HEK293 (cell line): ENCODE measurements around the gene RASSF8.

Experiments
- KLF16 ChIP-seq: fragments of 450-650 bp; formaldehyde crosslinking; IDR thresholded peaks from 2 replicates; pipeline ENCODE4 v1.5.1; 2017; ENCODE audit warnings: missing biosample characterization, missing genetic modification characterization
- KLF8 ChIP-seq: fragments of 450-650 bp; formaldehyde crosslinking; IDR thresholded peaks from 2 replicates; pipeline ENCODE4 v1.5.1; 2016; ENCODE audit warnings: missing biosample characterization, missing genetic modification characterization
- PBX3 ChIP-seq: sonication (generic); formaldehyde crosslinking; IDR thresholded peaks from 2 replicates; pipeline ENCODE4 v1.8.1; 2022; ENCODE audit warnings: mild to moderate bottlenecking, moderate library complexity, missing genetic modification reagents
- PRDM10 ChIP-seq: fragments of 450-650 bp; formaldehyde crosslinking; IDR thresholded peaks from 2 replicates; pipeline ENCODE4 v1.5.1; 2016; ENCODE audit warnings: missing biosample characterization, missing genetic modification characterization
- SP7 ChIP-seq: fragments of 450-650 bp; formaldehyde crosslinking; IDR thresholded peaks from 2 replicates; pipeline ENCODE4 v1.5.1; 2016; ENCODE audit warnings: missing biosample characterization, missing genetic modification characterization
- ZFP3 ChIP-seq: fragments of 450-650 bp; formaldehyde crosslinking; IDR thresholded peaks from 2 replicates; pipeline ENCODE4 v1.5.1; 2016; ENCODE audit warnings: low read depth, missing biosample characterization, missing genetic modification characterization
- ZNF23 ChIP-seq: fragments of 450-650 bp; formaldehyde crosslinking; IDR thresholded peaks from 2 replicates; pipeline ENCODE4 v1.5.1; 2016; ENCODE audit warnings: missing biosample characterization, missing genetic modification characterization, borderline replicate concordance
- ZNF362 ChIP-seq: fragments of 450-650 bp; formaldehyde crosslinking; IDR thresholded peaks from 2 replicates; pipeline ENCODE4 v1.5.1; 2016; ENCODE audit warnings: missing biosample characterization, missing genetic modification characterization
- ZNF404 ChIP-seq: fragments of 450-650 bp; formaldehyde crosslinking; IDR thresholded peaks from 2 replicates; pipeline ENCODE4 v1.5.1; 2017; ENCODE audit warnings: missing biosample characterization, missing genetic modification characterization
- ZNF433 ChIP-seq: fragments of 450-650 bp; formaldehyde crosslinking; IDR thresholded peaks from 2 replicates; pipeline ENCODE4 v1.5.1; 2016; ENCODE audit warnings: missing biosample characterization, missing genetic modification characterization, low read depth
- ZNF792 ChIP-seq: fragments of 450-650 bp; formaldehyde crosslinking; IDR thresholded peaks from 2 replicates; pipeline ENCODE4 v1.5.1; 2016; ENCODE audit warnings: missing biosample characterization, missing genetic modification characterization
- TF ChIP-seq, protein P1 (sequence below): fragments of 450-650 bp; formaldehyde crosslinking; IDR thresholded peaks from 2 replicates; pipeline ENCODE4 v1.5.1; 2016; ENCODE audit warnings: missing biosample characterization, missing genetic modification characterization
- TF ChIP-seq, protein P2 (sequence below): IDR thresholded peaks from 2 replicates; pipeline ENCODE4 v1.6.1; 2011; ENCODE audit warnings: mild to moderate bottlenecking, low read depth, low read length, borderline replicate concordance
- TF ChIP-seq, protein P3 (sequence below): fragments of 450-650 bp; formaldehyde crosslinking; IDR thresholded peaks from 2 replicates; pipeline ENCODE4 v1.5.1; 2016; ENCODE audit warnings: missing biosample characterization, missing genetic modification characterization

- TF ChIP-seq, protein P1, sequence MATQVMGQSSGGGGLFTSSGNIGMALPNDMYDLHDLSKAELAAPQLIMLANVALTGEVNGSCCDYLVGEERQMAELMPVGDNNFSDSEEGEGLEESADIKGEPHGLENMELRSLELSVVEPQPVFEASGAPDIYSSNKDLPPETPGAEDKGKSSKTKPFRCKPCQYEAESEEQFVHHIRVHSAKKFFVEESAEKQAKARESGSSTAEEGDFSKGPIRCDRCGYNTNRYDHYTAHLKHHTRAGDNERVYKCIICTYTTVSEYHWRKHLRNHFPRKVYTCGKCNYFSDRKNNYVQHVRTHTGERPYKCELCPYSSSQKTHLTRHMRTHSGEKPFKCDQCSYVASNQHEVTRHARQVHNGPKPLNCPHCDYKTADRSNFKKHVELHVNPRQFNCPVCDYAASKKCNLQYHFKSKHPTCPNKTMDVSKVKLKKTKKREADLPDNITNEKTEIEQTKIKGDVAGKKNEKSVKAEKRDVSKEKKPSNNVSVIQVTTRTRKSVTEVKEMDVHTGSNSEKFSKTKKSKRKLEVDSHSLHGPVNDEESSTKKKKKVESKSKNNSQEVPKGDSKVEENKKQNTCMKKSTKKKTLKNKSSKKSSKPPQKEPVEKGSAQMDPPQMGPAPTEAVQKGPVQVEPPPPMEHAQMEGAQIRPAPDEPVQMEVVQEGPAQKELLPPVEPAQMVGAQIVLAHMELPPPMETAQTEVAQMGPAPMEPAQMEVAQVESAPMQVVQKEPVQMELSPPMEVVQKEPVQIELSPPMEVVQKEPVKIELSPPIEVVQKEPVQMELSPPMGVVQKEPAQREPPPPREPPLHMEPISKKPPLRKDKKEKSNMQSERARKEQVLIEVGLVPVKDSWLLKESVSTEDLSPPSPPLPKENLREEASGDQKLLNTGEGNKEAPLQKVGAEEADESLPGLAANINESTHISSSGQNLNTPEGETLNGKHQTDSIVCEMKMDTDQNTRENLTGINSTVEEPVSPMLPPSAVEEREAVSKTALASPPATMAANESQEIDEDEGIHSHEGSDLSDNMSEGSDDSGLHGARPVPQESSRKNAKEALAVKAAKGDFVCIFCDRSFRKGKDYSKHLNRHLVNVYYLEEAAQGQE: no peak
- TF ChIP-seq ZNF362 (tag by site-specific recombination) (no peak), KLF8 (no peak), SP7 (tag by site-specific recombination) (no peak), PBX3 (CRISPR knock-in tag) (no peak), ZNF404 (no peak), ZNF433 (tag by site-specific recombination) (no peak), ZNF23 (tag by site-specific recombination) (no peak), ZFP3 (no peak), KLF16 (tag by site-specific recombination) (no peak), ZNF792 (tag by site-specific recombination) (no peak), PRDM10 (no peak)
- TF ChIP-seq, protein P2, sequence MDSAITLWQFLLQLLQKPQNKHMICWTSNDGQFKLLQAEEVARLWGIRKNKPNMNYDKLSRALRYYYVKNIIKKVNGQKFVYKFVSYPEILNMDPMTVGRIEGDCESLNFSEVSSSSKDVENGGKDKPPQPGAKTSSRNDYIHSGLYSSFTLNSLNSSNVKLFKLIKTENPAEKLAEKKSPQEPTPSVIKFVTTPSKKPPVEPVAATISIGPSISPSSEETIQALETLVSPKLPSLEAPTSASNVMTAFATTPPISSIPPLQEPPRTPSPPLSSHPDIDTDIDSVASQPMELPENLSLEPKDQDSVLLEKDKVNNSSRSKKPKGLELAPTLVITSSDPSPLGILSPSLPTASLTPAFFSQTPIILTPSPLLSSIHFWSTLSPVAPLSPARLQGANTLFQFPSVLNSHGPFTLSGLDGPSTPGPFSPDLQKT: no peak
- TF ChIP-seq, protein P3, sequence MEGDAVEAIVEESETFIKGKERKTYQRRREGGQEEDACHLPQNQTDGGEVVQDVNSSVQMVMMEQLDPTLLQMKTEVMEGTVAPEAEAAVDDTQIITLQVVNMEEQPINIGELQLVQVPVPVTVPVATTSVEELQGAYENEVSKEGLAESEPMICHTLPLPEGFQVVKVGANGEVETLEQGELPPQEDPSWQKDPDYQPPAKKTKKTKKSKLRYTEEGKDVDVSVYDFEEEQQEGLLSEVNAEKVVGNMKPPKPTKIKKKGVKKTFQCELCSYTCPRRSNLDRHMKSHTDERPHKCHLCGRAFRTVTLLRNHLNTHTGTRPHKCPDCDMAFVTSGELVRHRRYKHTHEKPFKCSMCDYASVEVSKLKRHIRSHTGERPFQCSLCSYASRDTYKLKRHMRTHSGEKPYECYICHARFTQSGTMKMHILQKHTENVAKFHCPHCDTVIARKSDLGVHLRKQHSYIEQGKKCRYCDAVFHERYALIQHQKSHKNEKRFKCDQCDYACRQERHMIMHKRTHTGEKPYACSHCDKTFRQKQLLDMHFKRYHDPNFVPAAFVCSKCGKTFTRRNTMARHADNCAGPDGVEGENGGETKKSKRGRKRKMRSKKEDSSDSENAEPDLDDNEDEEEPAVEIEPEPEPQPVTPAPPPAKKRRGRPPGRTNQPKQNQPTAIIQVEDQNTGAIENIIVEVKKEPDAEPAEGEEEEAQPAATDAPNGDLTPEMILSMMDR (tag by site-specific recombination): no peak
Measured at GRCh38 chr12:26046203-26046602, 87.7 kb downstream of the RASSF8 start.
